GM23338 (cell line): ENCODE results near the gene HSF2BP. TPM values are rescaled to one million over a fixed set of nuclear protein-coding genes. Genes with fewer than 3 reads are reported as not detected.
A peak's percentile ranks its signal among the peaks of the same experiment; 100 is the strongest.

Experiments
- ATAC-seq: fragments of 200-7000 bp; cut with Tn5 transposase; 3 replicates; pipeline ENCODE4 v1.9.1; 2020
- DNase-seq: peaks from one replicate; pipeline ENCODE4 v3.0.0-alpha.2; 2015; ENCODE audit warnings: low spot score
- H2AFZ ChIP-seq: fragments of 200-600 bp; sonication (generic); 2 replicates; pipeline ENCODE4 v1.8.0; 2016; ENCODE audit warnings: antibody characterized with exemption, mild to moderate bottlenecking, moderate library complexity
- H3F3A ChIP-seq: fragments of 200-600 bp; sonication (generic); replicated peaks from 2 replicates; pipeline ENCODE4 v1.8.0; 2017; ENCODE audit warnings: antibody characterized with exemption, mixed run types, low read depth
- H3K27ac ChIP-seq: fragments of 200-600 bp; sonication (generic); 2 replicates; pipeline ENCODE4 v1.6.1; 2016; ENCODE audit warnings: low read depth
- H3K27me3 ChIP-seq: fragments of 200-600 bp; sonication (generic); 2 replicates; pipeline ENCODE4 v1.8.0; 2016; ENCODE audit warnings: mild to moderate bottlenecking, mixed run types, moderate library complexity; ENCODE audit not compliant: insufficient read depth
- H3K36me3 ChIP-seq: fragments of 200-600 bp; sonication (generic); 2 replicates; pipeline ENCODE4 v1.8.0; 2016; ENCODE audit warnings: mild to moderate bottlenecking; ENCODE audit not compliant: insufficient read depth
- H3K4me1 ChIP-seq: fragments of 200-600 bp; sonication (generic); 2 replicates; pipeline ENCODE4 v1.8.0; 2016; ENCODE audit warnings: mild to moderate bottlenecking, moderate library complexity; ENCODE audit not compliant: insufficient read depth
- H3K4me2 ChIP-seq: fragments of 200-600 bp; sonication (generic); 2 replicates; pipeline ENCODE4 v1.7.1; 2017; ENCODE audit warnings: mixed run types
- H3K4me3 ChIP-seq: fragments of 200-600 bp; sonication (generic); 2 replicates; pipeline ENCODE4 v1.6.1; 2016; ENCODE audit warnings: mixed run types
- H3K79me2 ChIP-seq: fragments of 200-600 bp; sonication (generic); replicated peaks from 2 replicates; pipeline ENCODE4 v1.8.0; 2017; ENCODE audit warnings: mild to moderate bottlenecking; ENCODE audit not compliant: insufficient read depth
- H3K9me2 ChIP-seq: fragments of 200-600 bp; sonication (generic); 2 replicates; pipeline ENCODE4 v1.8.0; 2017; ENCODE audit not compliant: insufficient read depth
- H4K20me1 ChIP-seq: fragments of 200-600 bp; sonication (generic); replicated peaks from 2 replicates; pipeline ENCODE4 v1.8.0; 2017; ENCODE audit warnings: mild to moderate bottlenecking; ENCODE audit not compliant: insufficient read depth
- H3K27ac Mint-ChIP-seq: 2 replicates; pipeline ENCODE4 v1.8.0; 2020; ENCODE audit warnings: inconsistent platforms, mild to moderate bottlenecking, moderate library complexity, mixed read lengths
- H3K27me3 Mint-ChIP-seq: 3 replicates; pipeline ENCODE4 v1.8.0; 2022; ENCODE audit warnings: low read depth, mild to moderate bottlenecking, moderate library complexity, mixed read lengths, inconsistent platforms; ENCODE audit not compliant: insufficient read depth, poor library complexity
- H3K36me3 Mint-ChIP-seq: 3 replicates; pipeline ENCODE4 v1.8.0; 2021; ENCODE audit warnings: low read depth, mild to moderate bottlenecking, inconsistent platforms, moderate library complexity, mixed read lengths
- H3K4me1 Mint-ChIP-seq: 3 replicates; pipeline ENCODE4 v1.8.0; 2020; ENCODE audit warnings: mild to moderate bottlenecking, inconsistent platforms, mixed read lengths
- H3K4me3 Mint-ChIP-seq: 3 replicates; pipeline ENCODE4 v1.8.0; 2021; ENCODE audit warnings: moderate library complexity, mild to moderate bottlenecking, inconsistent platforms, mixed read lengths
- H3K9me3 Mint-ChIP-seq: 3 replicates; pipeline ENCODE4 v1.8.0; 2020; ENCODE audit warnings: moderate library complexity, mild to moderate bottlenecking, inconsistent platforms, mixed read lengths
- CREB1 ChIP-seq: fragments of 250-450 bp; sonication (Bioruptor Pico); IDR thresholded peaks from 2 replicates; pipeline ENCODE4 v1.5.0; 2020; ENCODE audit warnings: low read depth, mild to moderate bottlenecking, moderate library complexity
- EZH2phosphoT487 ChIP-seq: fragments of 200-600 bp; sonication (generic); IDR thresholded peaks from one replicate; pipeline ENCODE4 v1.8.1; 2018; ENCODE audit warnings: antibody characterized with exemption; ENCODE audit not compliant: unreplicated experiment
- NANOG ChIP-seq: IDR thresholded peaks from 2 replicates; pipeline ENCODE4 v1.6.1; 2016; ENCODE audit warnings: antibody characterized with exemption, borderline replicate concordance
- STAT1 ChIP-seq: IDR thresholded peaks from one replicate; pipeline ENCODE4 v1.6.1; 2016; ENCODE audit warnings: antibody characterized with exemption; ENCODE audit not compliant: unreplicated experiment
- ZNF331 ChIP-seq: fragments of 250-450 bp; sonication (Bioruptor Pico); IDR thresholded peaks from 2 replicates; pipeline ENCODE4 v1.5.0; 2020; ENCODE audit warnings: low read depth, mild to moderate bottlenecking, moderate library complexity
- polyA plus RNA-seq: library from polyadenylated mRNA; unstranded; fragments of >200 nt; fragmentation: Nextera tagmentation; extraction: Ambion mirVana; gene quantifications from 2 replicates; pipeline ENCODE4 v1.2.1, GENCODE V29; 2016
- total RNA-seq: library from RNA; depleted of rRNA; stranded (reverse); fragments of >200 nt; shearing (Covaris generic); gene quantifications from 2 replicates; pipeline ENCODE4 v1.2.3, GENCODE V29; 2014
- TF ChIP-seq, protein P1 (sequence below): IDR thresholded peaks from 2 replicates; pipeline ENCODE4 v1.6.1; 2016; ENCODE audit warnings: antibody characterized with exemption
- TF ChIP-seq, protein P2 (sequence below), 2 experiments: fragments of 200-600 bp in 1 of 2; sonication (generic) in 1 of 2; conservative IDR thresholded peaks; 2 replicates each; pipeline versions ENCODE4 v1.5.1 to v1.6.1; 2016 to 2017; ENCODE audit warnings: antibody characterized with exemption in 2 of 2, low read depth in 2 of 2, mild to moderate bottlenecking in 2 of 2, moderate library complexity in 1 of 2
- TF ChIP-seq, protein P3 (sequence below): IDR thresholded peaks from one replicate; pipeline ENCODE4 v1.6.1; 2018; ENCODE audit warnings: antibody characterized with exemption; ENCODE audit not compliant: unreplicated experiment

Gene HSF2BP
- total and polyA plus RNA-seq, 2 experiments from 2014 or later = 0.78 to 2.0 TPM

DNA sequence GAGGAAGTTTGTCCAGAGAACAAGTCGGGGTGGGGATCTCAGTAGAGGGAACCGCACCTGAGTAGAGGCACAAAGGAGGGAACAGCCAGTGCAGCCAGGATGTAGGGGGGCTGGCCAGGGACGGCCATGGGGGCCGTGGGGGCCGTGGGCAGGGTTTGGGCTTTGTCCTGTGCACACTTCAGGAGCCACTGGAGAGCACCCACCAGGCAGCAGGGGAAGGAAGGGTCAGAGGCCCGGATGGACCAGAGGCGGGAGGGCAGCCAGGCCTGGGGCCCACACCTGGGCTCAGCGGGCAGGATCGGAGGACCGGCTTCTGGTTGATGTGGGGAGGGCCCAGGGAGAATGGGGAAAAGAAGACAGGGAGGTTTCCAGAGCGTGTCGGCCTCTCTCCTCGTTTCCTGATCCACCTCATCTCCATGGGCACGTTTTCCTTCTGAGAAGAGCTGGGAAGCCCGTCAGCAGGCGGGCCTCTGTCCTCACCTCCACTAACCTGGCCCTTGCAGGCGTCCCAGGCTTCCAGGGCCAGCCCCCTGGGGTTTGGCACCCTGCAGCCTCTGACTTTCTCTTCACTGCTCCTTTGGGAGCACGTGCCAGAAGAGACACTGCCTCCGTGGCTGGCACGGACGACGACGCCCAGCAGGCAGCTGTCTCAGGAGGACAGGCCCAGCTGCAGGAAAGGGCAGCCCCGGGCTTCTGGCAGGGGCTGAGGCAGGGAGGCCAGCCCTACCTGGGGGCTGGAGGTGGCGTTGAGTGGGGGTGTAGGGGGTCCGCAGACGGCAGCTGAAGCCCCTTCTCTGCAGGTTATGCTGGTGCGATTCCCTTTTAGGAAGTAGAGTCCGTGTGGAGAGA, 42.9 kb upstream of the HSF2BP start (continued):
- TF ChIP-seq, protein P1, sequence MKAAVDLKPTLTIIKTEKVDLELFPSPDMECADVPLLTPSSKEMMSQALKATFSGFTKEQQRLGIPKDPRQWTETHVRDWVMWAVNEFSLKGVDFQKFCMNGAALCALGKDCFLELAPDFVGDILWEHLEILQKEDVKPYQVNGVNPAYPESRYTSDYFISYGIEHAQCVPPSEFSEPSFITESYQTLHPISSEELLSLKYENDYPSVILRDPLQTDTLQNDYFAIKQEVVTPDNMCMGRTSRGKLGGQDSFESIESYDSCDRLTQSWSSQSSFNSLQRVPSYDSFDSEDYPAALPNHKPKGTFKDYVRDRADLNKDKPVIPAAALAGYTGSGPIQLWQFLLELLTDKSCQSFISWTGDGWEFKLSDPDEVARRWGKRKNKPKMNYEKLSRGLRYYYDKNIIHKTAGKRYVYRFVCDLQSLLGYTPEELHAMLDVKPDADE = no peak
- TF ChIP-seq, protein P2, sequence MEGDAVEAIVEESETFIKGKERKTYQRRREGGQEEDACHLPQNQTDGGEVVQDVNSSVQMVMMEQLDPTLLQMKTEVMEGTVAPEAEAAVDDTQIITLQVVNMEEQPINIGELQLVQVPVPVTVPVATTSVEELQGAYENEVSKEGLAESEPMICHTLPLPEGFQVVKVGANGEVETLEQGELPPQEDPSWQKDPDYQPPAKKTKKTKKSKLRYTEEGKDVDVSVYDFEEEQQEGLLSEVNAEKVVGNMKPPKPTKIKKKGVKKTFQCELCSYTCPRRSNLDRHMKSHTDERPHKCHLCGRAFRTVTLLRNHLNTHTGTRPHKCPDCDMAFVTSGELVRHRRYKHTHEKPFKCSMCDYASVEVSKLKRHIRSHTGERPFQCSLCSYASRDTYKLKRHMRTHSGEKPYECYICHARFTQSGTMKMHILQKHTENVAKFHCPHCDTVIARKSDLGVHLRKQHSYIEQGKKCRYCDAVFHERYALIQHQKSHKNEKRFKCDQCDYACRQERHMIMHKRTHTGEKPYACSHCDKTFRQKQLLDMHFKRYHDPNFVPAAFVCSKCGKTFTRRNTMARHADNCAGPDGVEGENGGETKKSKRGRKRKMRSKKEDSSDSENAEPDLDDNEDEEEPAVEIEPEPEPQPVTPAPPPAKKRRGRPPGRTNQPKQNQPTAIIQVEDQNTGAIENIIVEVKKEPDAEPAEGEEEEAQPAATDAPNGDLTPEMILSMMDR (conservative IDR thresholded peaks at IDR 0.05; ENCODE audit: low read depth in 2 of 2) = no peak
- no peak for TF ChIP-seq EZH2phosphoT487
- no peak for TF ChIP-seq ZNF331
- TF ChIP-seq STAT1 = no peak
- TF ChIP-seq NANOG = no peak

DNA sequence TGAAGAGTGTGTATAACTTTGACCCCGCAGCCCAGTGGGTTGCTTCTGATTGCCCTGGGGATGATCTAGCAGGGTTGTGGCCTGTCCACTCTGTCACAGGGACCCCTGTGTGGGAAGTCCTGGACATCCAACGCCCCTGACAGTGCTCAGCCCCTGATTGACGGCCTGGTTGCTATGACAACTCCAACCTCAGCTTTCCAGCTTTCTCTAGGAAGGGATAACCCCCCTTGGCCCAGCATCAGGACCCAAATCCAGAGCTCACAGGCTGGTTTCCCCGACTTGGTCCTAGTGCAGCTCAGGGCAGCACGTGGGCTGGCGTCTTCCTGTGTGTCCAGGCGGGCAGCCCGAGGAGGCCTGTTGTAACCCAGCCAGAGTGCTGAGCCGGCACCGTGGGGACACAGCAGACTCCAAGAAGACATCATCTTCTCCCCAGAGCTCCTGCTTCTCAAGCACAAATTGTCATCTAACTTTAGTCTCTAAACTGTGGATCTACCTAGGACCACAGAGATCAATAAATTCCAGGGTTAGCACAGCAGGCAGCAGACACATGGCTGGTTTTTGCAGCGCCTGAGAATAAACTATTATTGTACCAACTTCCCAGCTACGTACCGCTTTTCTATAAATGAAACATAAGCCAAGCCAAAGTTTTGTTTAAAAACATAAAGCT, 40.8 kb upstream of the HSF2BP start:
- H3K9me3 Mint-ChIP-seq = no peaks in the 10 kb centered on the region
- ATAC-seq (no peak), DNase-seq (no peak)
- Histone ChIP-seq H3K36me3 (peaks cover 7% of the 10 kb centered on the region; the same call in 1 of the 2 replicates), H3K4me1 (peaks cover 4% of the 10 kb centered on the region), H3K4me3 (no peak overlapping the region), H2AFZ (no peak overlapping the region), H3F3A (peaks cover 2% of the 10 kb centered on the region; the same call in 1 of the 2 replicates), H3K27me3 (no peaks in the 10 kb centered on the region), H4K20me1 (peaks cover 3% of the 10 kb centered on the region; the same call in 1 of the 2 replicates), H3K9me2 (no peaks in the 10 kb centered on the region), H3K4me2 (no peak overlapping the region), H3K79me2 (no peaks in the 10 kb centered on the region), H3K27ac (0 out of 2 replicates have a peak overlapping the region, but pooled peaks have one; percentile 32)
- peaks cover 22% of the 10 kb centered on the region for H3K36me3 Mint-ChIP-seq
- no peak overlapping the region for H3K4me3 Mint-ChIP-seq
- H3K27ac Mint-ChIP-seq = peak overlapping the region; percentile 62
- H3K4me1 Mint-ChIP-seq = peaks cover 13% of the 10 kb centered on the region
- H3K27me3 Mint-ChIP-seq = peaks cover 5% of the 10 kb centered on the region
- no peak for TF ChIP-seq CREB1
- no peak for TF ChIP-seq STAT1
- TF ChIP-seq, protein P2 (conservative IDR thresholded peaks at IDR 0.05; ENCODE audit: low read depth in 2 of 2) = no peak
- TF ChIP-seq, protein P3, sequence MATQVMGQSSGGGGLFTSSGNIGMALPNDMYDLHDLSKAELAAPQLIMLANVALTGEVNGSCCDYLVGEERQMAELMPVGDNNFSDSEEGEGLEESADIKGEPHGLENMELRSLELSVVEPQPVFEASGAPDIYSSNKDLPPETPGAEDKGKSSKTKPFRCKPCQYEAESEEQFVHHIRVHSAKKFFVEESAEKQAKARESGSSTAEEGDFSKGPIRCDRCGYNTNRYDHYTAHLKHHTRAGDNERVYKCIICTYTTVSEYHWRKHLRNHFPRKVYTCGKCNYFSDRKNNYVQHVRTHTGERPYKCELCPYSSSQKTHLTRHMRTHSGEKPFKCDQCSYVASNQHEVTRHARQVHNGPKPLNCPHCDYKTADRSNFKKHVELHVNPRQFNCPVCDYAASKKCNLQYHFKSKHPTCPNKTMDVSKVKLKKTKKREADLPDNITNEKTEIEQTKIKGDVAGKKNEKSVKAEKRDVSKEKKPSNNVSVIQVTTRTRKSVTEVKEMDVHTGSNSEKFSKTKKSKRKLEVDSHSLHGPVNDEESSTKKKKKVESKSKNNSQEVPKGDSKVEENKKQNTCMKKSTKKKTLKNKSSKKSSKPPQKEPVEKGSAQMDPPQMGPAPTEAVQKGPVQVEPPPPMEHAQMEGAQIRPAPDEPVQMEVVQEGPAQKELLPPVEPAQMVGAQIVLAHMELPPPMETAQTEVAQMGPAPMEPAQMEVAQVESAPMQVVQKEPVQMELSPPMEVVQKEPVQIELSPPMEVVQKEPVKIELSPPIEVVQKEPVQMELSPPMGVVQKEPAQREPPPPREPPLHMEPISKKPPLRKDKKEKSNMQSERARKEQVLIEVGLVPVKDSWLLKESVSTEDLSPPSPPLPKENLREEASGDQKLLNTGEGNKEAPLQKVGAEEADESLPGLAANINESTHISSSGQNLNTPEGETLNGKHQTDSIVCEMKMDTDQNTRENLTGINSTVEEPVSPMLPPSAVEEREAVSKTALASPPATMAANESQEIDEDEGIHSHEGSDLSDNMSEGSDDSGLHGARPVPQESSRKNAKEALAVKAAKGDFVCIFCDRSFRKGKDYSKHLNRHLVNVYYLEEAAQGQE = no peak
- TF ChIP-seq ZNF331 = no peak
- no peak for TF ChIP-seq EZH2phosphoT487
